NT2/D1 (cell line): ENCODE measurements around the gene MED16.

Source experiments
- DNase-seq: peaks from one replicate; pipeline ENCODE4 v3.0.0-alpha.2; 2011; ENCODE audit warnings: low read depth, low spot score
- H3K27me3 ChIP-seq: 2 replicates; pipeline ENCODE4 v1.6.0; 2011; ENCODE audit warnings: mild to moderate bottlenecking; ENCODE audit not compliant: insufficient read length, insufficient read depth
- H3K36me3 ChIP-seq: 2 replicates; pipeline ENCODE4 v1.6.1; 2011; ENCODE audit warnings: mild to moderate bottlenecking, low read length, mixed read lengths; ENCODE audit not compliant: insufficient read depth, insufficient read length
- H3K4me1 ChIP-seq: 2 replicates; pipeline ENCODE4 v1.5.1; 2011; ENCODE audit not compliant: insufficient read depth, insufficient read length
- H3K4me3 ChIP-seq: 2 replicates; pipeline ENCODE4 v1.5.1; 2011; ENCODE audit warnings: low read depth; ENCODE audit not compliant: insufficient read length
- H3K9ac ChIP-seq: 2 replicates; pipeline ENCODE4 v1.6.0; 2011; ENCODE audit warnings: low read depth; ENCODE audit not compliant: insufficient read length
- H3K9me3 ChIP-seq: 2 replicates; pipeline ENCODE4 v1.5.1; 2011; ENCODE audit warnings: mild to moderate bottlenecking, low read length; ENCODE audit not compliant: insufficient read depth
- SUZ12 ChIP-seq: IDR thresholded peaks from 2 replicates; pipeline ENCODE4 v1.6.1; 2011; ENCODE audit not compliant: insufficient read length, insufficient read depth; ENCODE audit errors: extremely low read depth
- YY1 ChIP-seq: IDR thresholded peaks from 2 replicates; pipeline ENCODE4 v1.6.1; 2011; ENCODE audit not compliant: insufficient read length, insufficient read depth
- ZNF274 ChIP-seq: IDR thresholded peaks from 2 replicates; pipeline ENCODE4 v1.6.1; 2011; ENCODE audit warnings: mild to moderate bottlenecking, low read depth, low read length

Gene MED16

GRCh38 chr19:902446-903226 lies 9.6 kb upstream of the MED16 start:
- no peak for TF ChIP-seq SUZ12
- no peak for TF ChIP-seq ZNF274
- TF ChIP-seq YY1, result no peak
- H3K27me3 ChIP-seq, result no peaks in the 10 kb centered on the region
- H3K9ac ChIP-seq, result no peak overlapping the region
- H3K4me3 ChIP-seq, result no peak overlapping the region
- H3K36me3 ChIP-seq, result peaks cover 40% of the 10 kb centered on the region
- peaks cover 13% of the 10 kb centered on the region for H3K4me1 ChIP-seq
- H3K9me3 ChIP-seq, result no peaks in the 10 kb centered on the region
- DNase-seq, result no peak

- no peaks in the 10 kb centered on the region for H3K27me3 ChIP-seq
- no peaks in the 10 kb centered on the region for H3K9me3 ChIP-seq
- H3K4me3 ChIP-seq, result no peak overlapping the region
- no peak for DNase-seq
- peaks cover 46% of the 10 kb centered on the region for H3K36me3 ChIP-seq
- TF ChIP-seq YY1, result no peak
- no peak for TF ChIP-seq SUZ12
- H3K4me1 ChIP-seq, result peaks cover 11% of the 10 kb centered on the region
- no peak overlapping the region for H3K9ac ChIP-seq
These were observed 9.0 kb upstream of the MED16 start for GRCh38 chr19:902093-902370.

- H3K9ac ChIP-seq, result no peak overlapping the region
- H3K9me3 ChIP-seq, result no peaks in the 10 kb centered on the region
- H3K4me1 ChIP-seq, result peaks cover 11% of the 10 kb centered on the region
These were observed 8.5 kb upstream of the MED16 start for GRCh38 chr19:901216-902092.

GRCh38 chr19:900302-901111 lies 7.5 kb upstream of the MED16 start:
- H3K36me3 ChIP-seq, result peaks cover 56% of the 10 kb centered on the region
- no peak overlapping the region for H3K4me3 ChIP-seq
- no peaks in the 10 kb centered on the region for H3K27me3 ChIP-seq
- no peaks in the 10 kb centered on the region for H3K9me3 ChIP-seq
- TF ChIP-seq YY1 (no peak), SUZ12 (no peak), ZNF274 (no peak)
- peaks cover 14% of the 10 kb centered on the region for H3K4me1 ChIP-seq
- no peak for DNase-seq
- H3K9ac ChIP-seq, result no peak overlapping the region

More at GRCh38 chr19:901216-902092, 8.5 kb upstream of the MED16 start:
- DNase-seq, result no peak
- no peak for TF ChIP-seq SUZ12
- no peak for TF ChIP-seq ZNF274
- no peak for TF ChIP-seq YY1
- Histone ChIP-seq H3K36me3 (peaks cover 52% of the 10 kb centered on the region), H3K4me3 (no peak overlapping the region), H3K27me3 (no peaks in the 10 kb centered on the region)

GRCh38 chr19:900043-900301 lies 7.0 kb upstream of the MED16 start:
- Histone ChIP-seq H3K4me1 (peaks cover 17% of the 10 kb centered on the region), H3K9me3 (no peaks in the 10 kb centered on the region), H3K9ac (no peak overlapping the region), H3K27me3 (no peaks in the 10 kb centered on the region), H3K36me3 (peaks cover 56% of the 10 kb centered on the region), H3K4me3 (no peak overlapping the region)
- no peak for DNase-seq
- TF ChIP-seq ZNF274 (no peak), YY1 (no peak), SUZ12 (no peak)

GRCh38 chr19:899336-900042 lies 6.5 kb upstream of the MED16 start:
- Histone ChIP-seq H3K27me3 (no peaks in the 10 kb centered on the region), H3K9ac (no peak overlapping the region), H3K4me1 (peaks cover 17% of the 10 kb centered on the region), H3K4me3 (no peak overlapping the region), H3K36me3 (peaks cover 53% of the 10 kb centered on the region), H3K9me3 (no peaks in the 10 kb centered on the region)
- DNase-seq, result no peak
- TF ChIP-seq YY1, result no peak
- no peak for TF ChIP-seq SUZ12
- no peak for TF ChIP-seq ZNF274

- peaks cover 17% of the 10 kb centered on the region for H3K4me1 ChIP-seq
- no peaks in the 10 kb centered on the region for H3K9me3 ChIP-seq
- H3K9ac ChIP-seq, result no peak overlapping the region
- H3K27me3 ChIP-seq, result no peaks in the 10 kb centered on the region
- no peak for TF ChIP-seq SUZ12
- no peak for TF ChIP-seq YY1
- TF ChIP-seq ZNF274, result no peak
- no peak for DNase-seq
- no peak overlapping the region for H3K4me3 ChIP-seq
- H3K36me3 ChIP-seq, result peaks cover 51% of the 10 kb centered on the region
These were observed 5.7 kb upstream of the MED16 start for GRCh38 chr19:898663-899062.
